ENCODE data around the gene GABARAPL1.

Gene GABARAPL1

GRCh38 chr12:10272467-10272866, 59.8 kb downstream of the GABARAPL1 start:
- Histone ChIP-seq H3K18ac (ENCODE audit: low read length) (no peak overlapping the region), H3K36me3 (replicated peaks in 1 of 2; ENCODE audit: control insufficient read depth in 2 of 2, insufficient read depth in 2 of 2, low read length in 2 of 2) (no peaks in the 10 kb centered on the region), H2BK120ac (ENCODE audit: low read depth, low read length) (no peak overlapping the region), H3K4me1 (ENCODE audit: control insufficient read depth in 2 of 2, insufficient read depth in 1 of 2, low read depth in 1 of 2, low read length in 2 of 2) (no peaks in the 10 kb centered on the region), H4K91ac (ENCODE audit: low read depth, low read length, poor library complexity) (no peak overlapping the region), H3K14ac (ENCODE audit: low read length) (no peak overlapping the region), H3K4ac (ENCODE audit: low read length) (no peak overlapping the region), H4K8ac (ENCODE audit: low read depth, low read length) (no peak overlapping the region), H3K27me3 (ENCODE audit: control insufficient read depth in 3 of 3, insufficient read depth in 3 of 3, low read depth in 1 of 3, low read length in 3 of 3) (no peaks in the 10 kb centered on the region), H2BK12ac (ENCODE audit: low read length) (no peak overlapping the region), H3K79me1 (ENCODE audit: low read depth, low read length) (no peaks in the 10 kb centered on the region), H2AFZ (ENCODE audit: low read length) (no peak overlapping the region), H3K4me3 (ENCODE audit: low read length in 2 of 2) (no peak overlapping the region), H2BK5ac (ENCODE audit: low read length) (no peak overlapping the region), H3K9me3 (replicated peaks in 1 of 2; ENCODE audit: control insufficient read depth in 2 of 2, insufficient read depth in 1 of 2, low read depth in 1 of 2, low read length in 2 of 2) (no peaks in the 10 kb centered on the region), H3K23ac (ENCODE audit: low read depth, low read length, poor library complexity) (no peak overlapping the region), H3K27ac (replicated peaks; ENCODE audit: low read length) (no peak overlapping the region), H3K4me2 (ENCODE audit: insufficient read depth, low read length, poor library complexity, severe bottlenecking) (no peak overlapping the region), H3K9ac (ENCODE audit: low read depth, low read length, poor library complexity) (no peak overlapping the region), H2AK5ac (ENCODE audit: low read depth, low read length) (no peak overlapping the region), H2BK15ac (ENCODE audit: low read length) (no peak overlapping the region)
- WGBS, 2 donors (ENCODE audit: extremely low coverage in 2 of 2, insufficient read length in 2 of 2, insufficient replicate concordance in 1 of 2), result no CpG with 5 or more reads among the region's 2 CpGs
- DNase-seq (ENCODE audit: low spot score), result no peak

All from neuronal stem cell (in vitro differentiated cells).